HG03196 (cell line): ENCODE measurements around the gene MGAT5.

Experiments
- ATAC-seq: cut with Tn5 transposase; IDR thresholded peaks from one replicate; pipeline ENCODE4 v1.9.1; 2021; ENCODE audit not compliant: unreplicated experiment

The MGAT5 gene

GRCh38 chr2:134231301-134231964 is 22.4 kb upstream of the MGAT5 start:
- ATAC-seq = no peak

DNA sequence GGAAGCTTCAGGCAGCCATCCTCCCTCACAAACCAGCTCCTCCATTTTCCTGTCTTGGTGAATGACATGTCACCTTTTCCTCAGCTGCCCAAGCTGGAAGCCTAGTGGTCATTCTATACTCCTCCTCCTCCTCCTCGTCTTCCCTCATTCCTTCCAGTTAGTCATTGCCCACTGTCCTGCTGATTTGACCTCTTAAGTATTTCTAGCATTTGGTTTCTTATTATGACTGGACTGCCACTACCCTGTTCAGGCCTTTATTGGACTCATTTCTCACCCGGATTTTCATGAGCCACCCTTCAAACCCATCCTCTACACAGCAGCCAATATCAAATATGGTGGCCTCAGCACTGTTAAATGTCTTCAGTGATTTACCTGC is 21.9 kb upstream of the MGAT5 start:
- no peak for ATAC-seq

- ATAC-seq = no peak
Observed at GRCh38 chr2:134232461-134232860, 21.4 kb upstream of the MGAT5 start.

DNA sequence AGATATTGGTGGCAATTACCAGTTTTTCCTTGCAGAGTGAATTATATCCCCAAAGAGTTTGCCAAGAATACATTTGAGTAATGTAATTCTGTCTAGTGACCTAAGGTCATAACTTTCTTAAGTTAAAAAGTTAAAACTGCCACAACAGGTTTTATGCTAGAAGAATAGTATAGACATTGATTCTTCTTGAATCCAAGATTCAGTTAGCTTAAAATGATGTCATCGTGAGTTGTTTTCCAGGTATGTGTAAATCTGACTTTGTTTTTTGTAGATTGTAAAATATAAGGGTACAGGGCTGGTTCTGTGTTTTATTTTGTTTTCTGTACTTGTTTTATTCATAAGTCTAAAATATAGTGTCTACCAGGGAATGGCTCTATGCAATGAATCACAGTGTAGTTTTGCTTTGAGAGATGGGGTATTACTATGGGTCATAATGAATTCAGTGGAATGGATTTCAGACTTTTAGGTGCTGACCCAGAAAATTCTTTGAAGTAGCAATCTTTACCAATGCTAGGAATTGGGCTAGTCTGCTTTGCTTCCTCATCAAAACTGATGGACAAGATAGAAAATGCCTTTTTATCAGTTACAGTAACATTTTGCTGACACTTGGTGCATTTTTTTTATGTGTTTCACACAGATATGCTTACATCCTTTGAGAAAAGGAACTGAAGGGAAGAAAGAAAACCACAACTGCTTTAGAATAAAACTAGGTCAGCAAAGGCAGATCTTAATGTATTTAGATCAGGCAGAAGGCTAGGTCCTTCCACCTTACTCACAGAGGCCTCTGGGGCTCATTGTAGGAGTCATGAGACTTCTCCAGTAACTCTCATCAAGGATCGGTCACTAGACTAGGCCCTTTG is 20.8 kb upstream of the MGAT5 start:
- ATAC-seq = peak; percentile 34

DNA sequence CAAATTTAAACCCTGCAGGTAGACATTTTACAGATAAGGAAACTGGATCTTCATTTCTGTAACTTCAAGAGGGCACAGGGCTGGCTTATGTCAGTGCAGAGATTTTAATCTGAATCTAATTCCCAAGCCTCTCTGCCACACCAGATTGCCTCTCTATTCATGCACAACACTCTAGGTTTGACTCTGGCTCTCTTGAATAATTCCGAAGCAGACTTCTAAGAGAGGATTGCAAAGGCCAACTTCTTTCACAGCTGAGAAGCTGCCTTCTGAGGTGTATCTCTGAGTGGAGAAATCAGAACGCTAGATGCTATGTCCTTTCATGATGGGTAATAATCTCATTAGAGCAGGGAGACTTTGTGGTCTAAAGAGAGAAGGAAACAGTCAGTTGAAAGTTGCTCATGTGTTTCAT is 20.1 kb upstream of the MGAT5 start:
- ATAC-seq = peak; percentile 55

DNA sequence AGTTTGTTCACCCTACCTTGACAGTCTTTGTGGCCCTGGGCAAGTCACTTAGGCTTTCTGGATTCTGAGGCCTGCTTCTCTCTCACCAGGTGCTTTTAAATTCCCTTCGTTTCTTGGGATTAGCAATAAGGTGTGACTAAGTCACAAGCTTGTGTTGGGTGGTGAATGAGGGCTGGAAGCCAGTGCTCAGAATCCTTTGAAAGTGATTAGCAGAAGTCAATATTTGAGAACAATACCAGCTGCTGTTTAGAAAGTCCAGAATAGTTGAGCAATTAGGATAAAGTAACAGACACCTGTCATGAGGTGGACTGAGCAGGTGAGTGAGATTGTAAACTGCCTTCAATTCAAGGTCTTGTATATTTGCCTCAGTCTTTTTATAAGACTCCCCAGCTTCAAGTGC is 19.3 kb upstream of the MGAT5 start:
- no peak for ATAC-seq

DNA sequence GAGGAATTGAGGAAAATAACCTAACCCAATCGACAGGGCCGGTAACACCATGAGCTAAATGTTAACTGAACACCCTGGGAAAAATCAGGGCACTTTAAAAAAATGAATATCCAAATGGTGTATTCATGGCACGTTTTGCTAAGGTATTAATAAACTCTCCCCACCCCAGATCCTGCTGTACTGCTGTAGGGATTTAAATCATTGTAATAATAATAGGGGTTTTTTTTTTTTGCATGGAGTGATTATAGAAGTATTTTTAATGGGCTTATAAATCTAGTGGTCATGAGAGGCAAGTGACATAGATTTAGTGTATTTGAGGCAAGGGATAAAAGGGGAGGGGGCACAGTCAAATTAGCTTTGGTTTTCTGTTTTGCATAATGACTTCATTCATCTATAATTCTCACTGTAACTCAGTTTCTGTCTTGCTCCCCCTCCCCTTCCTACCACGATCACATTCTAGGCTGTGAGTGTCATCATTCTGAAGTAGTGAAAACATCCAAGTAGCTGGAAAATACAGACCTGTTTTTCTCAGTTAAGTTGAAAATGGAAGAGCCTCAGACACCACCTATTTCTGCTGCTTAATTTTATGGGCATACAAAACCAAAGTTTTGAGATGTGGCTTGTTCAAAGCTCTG is 18.2 kb upstream of the MGAT5 start:
- ATAC-seq = no peak

DNA sequence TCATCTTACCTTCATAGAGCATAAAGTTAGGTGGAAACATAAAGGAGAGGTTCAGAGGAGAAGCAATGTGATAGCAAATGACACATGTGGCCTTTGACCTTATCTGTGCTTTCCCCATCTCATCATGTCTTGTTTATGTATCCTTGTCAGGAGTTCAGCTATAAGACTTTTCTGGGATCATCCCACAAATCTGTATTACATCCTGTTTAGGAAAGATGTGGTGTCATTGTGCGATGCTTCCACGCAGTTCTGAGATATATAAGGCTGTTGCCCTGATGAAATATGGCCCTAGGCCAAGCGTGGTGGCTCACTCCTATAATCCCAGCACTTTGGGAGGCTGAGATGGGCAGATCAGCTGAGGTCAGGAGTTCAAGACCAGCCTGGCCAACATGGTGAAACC is 15.5 kb upstream of the MGAT5 start:
- no peak for ATAC-seq

DNA sequence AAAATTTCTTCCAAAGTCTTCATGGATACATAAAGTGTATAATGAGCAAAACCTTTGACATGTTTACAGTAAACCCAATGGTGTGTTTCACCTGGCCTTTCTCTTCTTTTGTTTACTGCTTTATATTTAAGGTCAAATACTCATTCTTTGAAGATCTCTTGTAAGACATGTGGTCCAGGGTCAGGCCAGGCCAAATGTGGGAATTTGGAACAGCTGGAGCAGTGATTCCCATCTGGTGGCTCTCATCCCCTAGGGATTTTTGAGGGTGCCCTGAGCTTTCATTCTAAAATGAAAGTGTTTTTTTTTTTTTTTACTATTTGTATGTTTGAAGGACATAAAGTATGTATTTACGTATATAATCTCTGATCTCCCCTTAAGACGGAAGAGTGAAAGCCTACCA is 13.8 kb upstream of the MGAT5 start:
- ATAC-seq = no peak

GRCh38 chr2:134241911-134242310 is 12.0 kb upstream of the MGAT5 start:
- ATAC-seq = no peak

DNA sequence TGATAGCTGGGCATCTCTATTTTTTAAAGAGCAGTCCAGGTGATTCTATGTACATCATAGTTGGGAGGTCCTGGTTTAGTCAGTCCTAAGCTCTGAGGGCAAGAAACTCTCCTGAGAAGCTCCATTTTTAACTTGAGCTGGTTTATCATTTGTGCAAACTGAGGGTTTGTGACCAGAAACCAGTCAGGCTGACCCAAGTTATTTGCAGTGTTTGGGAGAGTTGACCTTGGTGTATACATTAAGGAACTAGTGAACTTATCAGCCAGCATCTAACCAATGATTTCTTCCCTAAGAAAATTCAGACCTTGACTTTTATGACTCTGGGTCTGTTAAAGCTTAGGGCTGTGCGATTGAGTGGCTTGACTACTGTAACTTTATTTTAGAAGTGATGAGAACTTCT is 10.6 kb upstream of the MGAT5 start:
- ATAC-seq = no peak

DNA sequence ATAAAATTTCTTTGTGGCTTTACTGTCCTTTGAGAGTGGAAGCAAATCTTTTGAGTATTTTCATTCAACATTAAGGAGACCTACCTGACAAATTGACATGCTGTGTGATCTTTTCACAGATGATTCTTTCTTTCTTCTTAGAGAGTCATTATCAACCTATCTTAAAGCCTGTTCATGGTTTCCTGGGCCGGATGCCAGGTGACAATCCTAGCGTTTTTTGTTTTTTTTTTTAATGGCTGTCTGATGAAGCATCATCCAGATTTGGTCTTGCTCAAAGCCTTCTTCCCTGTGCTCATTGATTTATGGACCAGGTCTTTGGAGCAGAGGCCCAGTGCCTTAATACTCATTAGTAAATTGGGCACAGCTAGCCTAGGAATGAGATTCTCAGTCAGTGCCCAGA is 9.8 kb upstream of the MGAT5 start:
- ATAC-seq = no peak

DNA sequence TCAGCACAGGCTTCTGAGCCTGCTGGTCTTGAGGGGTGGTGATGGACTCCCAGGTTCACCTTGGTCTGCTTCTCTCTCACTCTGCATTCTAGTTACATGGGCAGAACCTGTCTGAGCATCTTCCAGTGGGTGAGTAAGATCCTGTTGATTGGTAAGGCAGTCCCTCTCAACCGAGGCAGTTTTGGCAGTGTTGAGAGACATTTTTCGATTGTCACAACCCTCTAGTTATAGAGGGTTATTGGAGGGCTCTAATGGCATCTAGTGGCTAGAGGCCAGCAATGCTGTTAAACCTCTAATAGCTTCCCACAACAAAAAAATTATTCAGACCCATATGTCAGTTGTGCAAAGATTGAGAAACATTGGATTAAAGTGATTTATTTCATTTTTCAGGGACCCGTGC is 9.3 kb upstream of the MGAT5 start:
- no peak for ATAC-seq

DNA sequence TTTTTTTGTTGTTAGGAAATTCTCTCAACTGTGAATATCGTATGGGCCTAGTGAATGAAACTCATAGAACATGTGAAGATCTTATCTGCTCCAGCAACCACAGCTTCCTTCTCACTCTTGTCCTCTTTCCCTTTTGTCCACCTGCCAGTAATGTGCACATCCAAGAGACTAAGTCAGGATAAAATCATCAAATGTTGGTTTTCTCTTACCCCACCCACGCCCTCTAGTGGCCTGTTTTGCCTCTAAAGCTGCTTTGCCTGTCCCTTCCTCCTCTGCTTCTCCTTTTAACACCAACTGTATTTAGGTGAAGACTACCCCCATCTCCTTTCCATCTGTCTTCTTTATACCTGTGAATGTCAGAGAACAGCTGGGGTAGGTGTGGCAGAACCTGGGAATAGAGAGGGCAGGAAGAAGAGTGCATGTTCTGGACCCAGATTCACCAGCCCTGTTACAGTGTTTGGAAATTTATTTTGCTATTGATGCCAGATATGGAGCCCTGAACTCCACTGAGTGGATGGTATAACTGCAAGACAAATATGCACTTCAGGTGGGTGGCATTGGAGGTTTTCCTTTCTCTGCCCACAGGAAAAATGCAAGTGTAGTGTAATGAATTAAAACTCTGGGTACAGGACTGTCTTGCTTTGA is 8.4 kb upstream of the MGAT5 start:
- no peak for ATAC-seq

DNA sequence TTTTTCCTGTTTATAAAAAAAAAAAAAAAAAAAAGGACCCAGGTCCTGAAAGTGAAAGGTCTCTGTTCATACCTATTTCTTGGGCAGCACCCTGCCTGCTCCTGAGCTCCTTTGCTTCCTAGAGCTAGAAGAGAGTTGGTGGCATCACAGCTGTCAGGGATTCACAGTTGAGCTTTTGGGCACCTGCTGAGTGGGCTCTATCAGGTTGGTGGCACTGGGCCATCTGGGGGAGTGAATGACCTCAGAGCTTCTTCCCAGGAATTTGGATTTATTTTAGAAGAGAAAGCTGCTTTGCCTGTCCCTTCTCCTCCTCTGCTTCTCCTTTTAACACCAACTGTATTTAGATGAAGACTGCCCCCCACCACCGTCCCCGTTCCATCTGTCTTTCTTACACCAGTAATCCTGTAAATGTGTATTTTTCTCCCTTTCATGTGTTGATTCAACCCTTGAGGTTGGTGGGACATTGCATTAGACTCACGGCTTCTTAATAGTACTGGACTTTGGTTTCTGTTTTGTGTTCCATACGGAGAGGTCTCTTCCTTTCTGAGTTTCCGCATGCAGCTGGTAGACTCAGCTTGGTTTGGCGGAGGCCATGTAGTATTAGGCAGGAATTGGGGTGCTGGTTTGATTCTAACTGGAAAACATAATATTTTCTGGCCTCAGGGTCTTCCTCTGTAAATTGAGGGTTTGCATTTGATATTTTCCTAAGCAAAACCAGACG is 7.6 kb upstream of the MGAT5 start:
- ATAC-seq = no peak

DNA sequence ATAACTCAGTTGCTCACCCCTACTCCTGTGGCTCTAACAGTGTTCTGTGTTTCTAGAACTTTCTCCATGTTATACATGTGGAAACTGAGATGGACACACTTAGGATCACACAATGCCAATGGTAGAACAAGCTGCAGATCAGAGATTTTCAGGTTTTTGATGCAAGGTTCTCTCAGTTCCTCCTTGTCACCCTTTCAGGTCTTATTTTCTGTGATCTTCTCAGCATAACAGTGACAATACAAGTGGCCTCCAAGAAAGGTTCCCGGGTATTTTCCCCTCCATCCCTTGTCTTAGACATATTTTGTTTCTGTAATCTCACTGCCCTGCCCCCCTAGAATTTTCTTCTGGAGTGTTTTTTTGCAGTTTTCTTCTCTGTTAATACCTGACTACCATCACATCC is 6.2 kb upstream of the MGAT5 start:
- peak; percentile 44 for ATAC-seq

DNA sequence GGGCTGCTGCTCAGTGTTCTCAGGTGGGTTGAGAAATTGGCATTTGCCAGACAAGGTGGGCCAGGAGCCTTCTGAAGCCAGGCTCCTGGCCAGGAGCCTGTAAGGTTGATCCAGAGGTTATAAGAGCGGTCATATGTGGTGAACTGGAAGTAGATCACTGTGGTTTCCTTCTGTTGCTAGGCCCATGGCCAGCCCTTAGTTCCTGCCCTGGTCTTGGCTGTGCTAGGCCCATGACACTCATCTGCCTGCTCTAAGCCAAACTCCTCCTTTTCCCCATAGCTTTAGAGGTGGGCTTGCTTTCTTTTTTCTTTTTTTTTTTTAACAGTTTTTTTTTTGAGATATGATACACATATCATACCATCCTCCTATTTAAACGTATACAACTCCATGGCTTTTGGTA is 5.0 kb upstream of the MGAT5 start:
- no peak for ATAC-seq

DNA sequence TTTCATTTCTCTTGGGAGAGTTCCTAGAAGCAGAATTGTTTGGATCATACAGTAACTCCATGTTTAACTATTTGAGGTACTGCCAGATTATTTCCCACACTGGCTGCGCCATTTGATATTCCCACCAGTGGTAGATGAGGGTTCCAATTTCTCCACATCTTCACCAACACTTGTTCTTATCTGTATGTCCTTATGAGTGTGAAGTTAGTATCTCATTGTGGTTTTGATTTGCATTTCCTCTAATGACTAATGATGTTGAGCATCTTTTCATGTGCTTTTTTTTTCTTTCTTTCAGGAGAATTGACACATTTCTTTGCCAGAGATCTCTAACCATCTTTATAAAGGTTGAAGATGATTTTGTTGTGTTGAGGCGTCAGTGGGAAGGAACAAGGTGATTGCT is 4.1 kb upstream of the MGAT5 start:
- ATAC-seq = no peak

- ATAC-seq = no peak
Observed at GRCh38 chr2:134250840-134251461, 2.9 kb upstream of the MGAT5 start.

GRCh38 chr2:134252092-134252750 is 1.7 kb upstream of the MGAT5 start:
- ATAC-seq = no peak
